Placental pericyte (primary cell): Measurements from ENCODE around the gene MMP20. TPM values are rescaled to one million over a fixed set of nuclear protein-coding genes. Genes with fewer than 3 reads are reported as not detected.

Experiments
- total RNA-seq: library from RNA; depleted of rRNA; stranded (reverse); fragments of >200 nt; gene quantifications from 2 replicates; pipeline ENCODE4 v1.2.3, GENCODE V29; 2012

Gene MMP20
- not detected in 2 replicates for total RNA-seq

GRCh38 chr11:102625177-102625576 lies at the start of gene MMP20:
TSS of gene MMP20 (minus strand) at chr11:102625332. CDS start at chr11:102625319, 13 bp downstream.

GRCh38 chr11:102530558-102530957 lies 94.6 kb downstream of the MMP20 start, which contains the start of gene MMP7:
TSS of gene MMP7 (minus strand) at chr11:102530747. CDS start at chr11:102530700, 47 bp downstream.

Other genes with a start within 250 kb of the MMP20 start
- 73.7 and 80.0 TPM in 2 replicates for gene TMEM123, start 172.6 kb downstream of the MMP20 start, total RNA-seq
- 1.1 TPM in 1 of 2 replicates, not detected in the other for gene MMP7, start 94.6 kb downstream of the MMP20 start, total RNA-seq
- not detected in 2 replicates for gene MMP27, start 80.4 kb upstream of the MMP20 start, total RNA-seq
- gene MMP8, start 99.6 kb upstream of the MMP20 start, total RNA-seq: 0.14 TPM in 1 of 2 replicates, not detected in the other
- gene MMP10, start 155.3 kb upstream of the MMP20 start, total RNA-seq: 0.22 and 22.3 TPM in 2 replicates
- 19.7 and 1,229 TPM in 2 replicates for gene MMP1, start 172.8 kb upstream of the MMP20 start, total RNA-seq
- 56.5 and 1,280 TPM in 2 replicates for gene MMP3, start 218.3 kb upstream of the MMP20 start, total RNA-seq
- gene MMP12, start 249.7 kb upstream of the MMP20 start, total RNA-seq: 0.22 and 5.6 TPM in 2 replicates